Retinal pigment epithelial cell (primary cell): ENCODE measurements around the gene DAB2IP.

Source experiments
- DNase-seq: peaks from one replicate; pipeline ENCODE4 v3.0.0-alpha.2; 2010; ENCODE audit warnings: low read depth
- H3K4me3 ChIP-seq: 2 replicates; pipeline ENCODE4 v1.5.1; 2011; ENCODE audit warnings: mild to moderate bottlenecking, low read length, control low read depth, moderate library complexity
- CTCF ChIP-seq: conservative IDR thresholded peaks from 2 replicates; pipeline ENCODE4 v1.5.1; 2011; ENCODE audit warnings: low read depth, low read length, control low read depth, inconsistent platforms

The DAB2IP gene

GRCh38 chr9:121717141-121717991 lies 65.9 kb downstream of the DAB2IP start:
- no peak for DNase-seq
- TF ChIP-seq CTCF = no peak
- no peak overlapping the region for H3K4me3 ChIP-seq

GRCh38 chr9:121718084-121718483 lies 66.7 kb downstream of the DAB2IP start:
- no peak for DNase-seq
- no peak for TF ChIP-seq CTCF
- H3K4me3 ChIP-seq = no peak overlapping the region

GRCh38 chr9:121718501-121718900 lies 67.1 kb downstream of the DAB2IP start:
- DNase-seq = no peak

GRCh38 chr9:121720311-121721057 lies 69.0 kb downstream of the DAB2IP start:
- TF ChIP-seq CTCF = no peak
- H3K4me3 ChIP-seq = no peak overlapping the region
- no peak for DNase-seq

More at GRCh38 chr9:121718501-121718900, 67.1 kb downstream of the DAB2IP start:
- no peak for TF ChIP-seq CTCF
- no peak overlapping the region for H3K4me3 ChIP-seq

- H3K4me3 ChIP-seq = no peak overlapping the region
- peak; percentile 41 for TF ChIP-seq CTCF
- DNase-seq = no peak
Observed at GRCh38 chr9:121721058-121721350, 69.6 kb downstream of the DAB2IP start.

- TF ChIP-seq CTCF = no peak
- no peak for DNase-seq
- H3K4me3 ChIP-seq = no peak overlapping the region
Observed at GRCh38 chr9:121721770-121722169, 70.3 kb downstream of the DAB2IP start.
